GM19025 (cell line): ENCODE data around the gene CALHM4.
"Not testable (repeated sequence)": the region's sequence is repeated elsewhere in the genome, so short reads cannot be mapped to it uniquely, and the experiment has no call there.

Experiments
- ATAC-seq: cut with Tn5 transposase; IDR thresholded peaks from one replicate; pipeline ENCODE4 v1.9.1; 2021; ENCODE audit warnings: mild to moderate bottlenecking, low read depth, moderate library complexity; ENCODE audit not compliant: unreplicated experiment

The CALHM4 gene

DNA sequence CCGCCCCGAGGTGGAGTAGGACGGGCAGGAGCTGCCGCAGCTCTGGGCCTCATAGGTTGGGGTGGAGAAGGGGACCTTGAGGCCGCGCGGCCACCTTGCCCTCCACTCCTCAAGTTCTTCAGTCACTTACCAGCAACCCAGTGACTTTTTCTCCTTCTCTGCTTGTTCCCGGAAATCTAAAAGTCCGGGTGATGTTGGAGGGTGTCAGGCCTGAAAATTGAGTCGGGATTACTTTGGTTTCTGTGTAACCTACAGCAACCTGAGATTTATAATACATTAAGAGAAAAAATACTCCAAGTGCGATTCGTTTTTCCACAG lies 18.1 kb downstream of the CALHM4 start:
- ATAC-seq, result no peak

- ATAC-seq, result no peak
Observed at GRCh38 chr6:116572162-116572561, 18.6 kb downstream of the CALHM4 start.

DNA sequence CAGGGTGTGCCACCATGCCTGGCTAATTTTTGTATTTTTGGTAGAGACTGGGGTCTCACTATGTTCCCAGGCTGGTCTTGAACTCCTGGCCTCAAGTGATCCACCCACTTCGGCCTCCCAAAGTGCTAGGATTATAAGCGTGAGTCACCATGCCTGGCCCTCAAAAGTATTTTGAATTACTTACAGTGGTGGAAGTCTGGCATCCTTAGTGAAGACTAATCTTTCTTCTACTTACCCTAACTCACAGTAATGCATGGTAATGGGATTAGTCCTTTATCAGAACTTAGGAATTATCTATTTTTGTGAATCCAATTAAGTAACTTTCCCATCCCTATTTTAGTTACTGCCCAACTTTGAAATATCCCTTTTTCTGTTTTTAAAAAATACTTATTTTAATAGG lies 21.7 kb downstream of the CALHM4 start:
- ATAC-seq, result no peak

GRCh38 chr6:116577486-116577885 lies 23.9 kb downstream of the CALHM4 start:
- ATAC-seq, result no peak

- no peak for ATAC-seq
Observed at GRCh38 chr6:116578335-116578734, 24.8 kb downstream of the CALHM4 start.

DNA sequence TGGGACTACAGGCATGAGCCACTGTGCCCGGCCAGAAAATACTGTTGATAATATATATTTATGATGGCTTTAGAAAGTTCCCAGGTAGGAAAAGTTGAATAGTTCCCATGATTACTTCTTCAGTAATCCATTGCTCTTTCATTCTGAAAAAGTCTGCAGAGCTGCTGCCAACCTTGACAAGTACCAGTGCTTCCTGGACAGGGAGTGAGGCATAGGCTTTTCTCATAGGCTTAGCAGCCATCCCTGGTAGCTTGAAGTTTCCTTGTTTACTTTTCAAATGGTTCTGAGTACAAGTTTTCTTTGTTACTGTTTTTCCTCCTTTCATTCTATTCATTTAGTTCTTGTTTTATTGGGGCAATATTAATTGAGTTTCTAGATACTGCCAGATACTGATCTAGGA lies 25.6 kb downstream of the CALHM4 start:
- no peak for ATAC-seq

DNA sequence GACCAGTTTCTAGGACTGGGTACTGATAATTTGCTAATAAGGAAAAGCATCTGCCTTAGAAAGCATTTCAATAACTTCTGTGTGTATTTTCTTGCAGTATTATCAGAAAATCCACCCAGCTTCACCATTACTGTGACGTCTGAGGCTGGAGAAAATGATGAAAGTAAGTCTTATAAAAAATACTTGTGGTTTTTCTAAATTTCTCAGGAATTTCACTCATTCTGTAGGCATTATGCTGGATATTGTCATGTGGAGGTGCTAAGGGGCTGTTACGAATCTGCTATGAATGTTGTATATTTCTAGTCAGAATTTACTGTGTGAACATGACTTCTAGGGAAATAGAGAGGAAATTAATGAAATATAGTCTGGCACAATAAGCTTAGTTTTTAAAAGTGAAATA lies 26.6 kb downstream of the CALHM4 start:
- no peak for ATAC-seq

DNA sequence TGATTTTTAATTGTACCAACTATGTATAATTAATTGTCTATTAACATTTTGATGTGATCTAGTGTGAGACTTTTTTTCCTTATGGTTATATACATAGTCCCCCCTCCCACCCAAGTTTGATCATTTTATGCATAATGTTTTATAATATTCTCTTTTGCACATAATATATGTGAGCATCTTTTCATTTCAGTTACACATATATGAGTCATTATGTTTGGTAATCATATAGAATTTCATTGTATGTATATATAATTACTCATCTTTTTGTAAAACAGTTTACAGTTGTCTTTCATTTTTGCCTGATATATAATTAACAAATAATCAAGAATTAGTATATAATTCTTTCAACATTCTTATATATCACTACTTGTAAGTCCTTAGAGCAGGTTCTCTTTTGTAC lies 32.7 kb downstream of the CALHM4 start:
- ATAC-seq, result no peak

- no peak for ATAC-seq
Observed at GRCh38 chr6:116586738-116587137, 33.2 kb downstream of the CALHM4 start.

- ATAC-seq, result no peak
Observed at GRCh38 chr6:116595247-116595646, 41.7 kb downstream of the CALHM4 start.

GRCh38 chr6:116596815-116597214 lies 43.3 kb downstream of the CALHM4 start:
- ATAC-seq, result no peak

GRCh38 chr6:116603916-116604315 lies 50.4 kb downstream of the CALHM4 start:
- not testable (repeated sequence) for ATAC-seq

DNA sequence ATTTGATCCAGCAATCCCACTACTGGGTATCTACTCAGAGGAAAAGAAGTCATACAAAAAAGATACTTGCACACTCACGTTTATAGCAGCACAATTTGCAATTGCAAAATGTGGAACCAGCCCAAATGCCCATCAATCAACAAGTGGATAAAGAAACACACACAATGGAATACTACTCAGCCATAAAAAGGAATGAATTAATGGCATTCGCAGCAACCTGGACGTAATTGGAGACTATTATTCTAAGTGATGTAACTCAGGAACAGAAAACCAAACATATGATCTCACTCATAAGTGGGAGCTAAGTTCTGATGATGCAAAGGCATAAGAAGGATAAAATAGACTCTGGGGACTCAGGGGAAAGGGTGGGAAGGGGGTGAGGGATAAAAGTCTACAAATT lies 51.3 kb downstream of the CALHM4 start:
- not testable (repeated sequence) for ATAC-seq

GRCh38 chr6:116605935-116606334 lies 52.4 kb downstream of the CALHM4 start:
- no peak for ATAC-seq
